ENCODE data around the gene PTPRN2.

GRCh38 chr7:158520825-158521224 lies 66.8 kb downstream of the PTPRN2 start:
- TF ChIP-seq CTCF (IDR thresholded peaks at IDR 0.05; ENCODE audit: extremely low read depth in 1 of 2, insufficient read depth in 1 of 2, low read depth in 1 of 2, low read length in 2 of 2), result no peak
- no peak for TF ChIP-seq MYC (IDR thresholded peaks at IDR 0.05; ENCODE audit: low read depth, low read length)
- TF ChIP-seq POLR2A (IDR thresholded peaks at IDR 0.05; ENCODE audit: low read depth, low read length), result no peak
- TF ChIP-seq EZH2 (IDR thresholded peaks at IDR 0.05; ENCODE audit: borderline replicate concordance, low read depth, low read length, severe bottlenecking), result no peak

Data from endothelial cell of umbilical vein (primary cell).